Gastroesophageal sphincter (tissue), 3 donors: ENCODE results near the gene FGGY.

Experiments used
- POLR2AphosphoS5 ChIP-seq: sonication (generic); formaldehyde crosslinking; IDR thresholded peaks from one replicate; pipeline ENCODE4 v1.6.1; 2017; ENCODE audit warnings: antibody characterized with exemption
- TF ChIP-seq, protein P1 (sequence below), 4 experiments: fragments of 200-600 bp in 2 of 4; fragments of 450-650 bp in 2 of 4; sonication (generic) in 1 of 4; IDR thresholded peaks; one replicate each; pipeline ENCODE4 v1.5.1; 2017 to 2019; ENCODE audit warnings: antibody characterized with exemption in 4 of 4, mild to moderate bottlenecking in 2 of 4, moderate library complexity in 2 of 4

DNA sequence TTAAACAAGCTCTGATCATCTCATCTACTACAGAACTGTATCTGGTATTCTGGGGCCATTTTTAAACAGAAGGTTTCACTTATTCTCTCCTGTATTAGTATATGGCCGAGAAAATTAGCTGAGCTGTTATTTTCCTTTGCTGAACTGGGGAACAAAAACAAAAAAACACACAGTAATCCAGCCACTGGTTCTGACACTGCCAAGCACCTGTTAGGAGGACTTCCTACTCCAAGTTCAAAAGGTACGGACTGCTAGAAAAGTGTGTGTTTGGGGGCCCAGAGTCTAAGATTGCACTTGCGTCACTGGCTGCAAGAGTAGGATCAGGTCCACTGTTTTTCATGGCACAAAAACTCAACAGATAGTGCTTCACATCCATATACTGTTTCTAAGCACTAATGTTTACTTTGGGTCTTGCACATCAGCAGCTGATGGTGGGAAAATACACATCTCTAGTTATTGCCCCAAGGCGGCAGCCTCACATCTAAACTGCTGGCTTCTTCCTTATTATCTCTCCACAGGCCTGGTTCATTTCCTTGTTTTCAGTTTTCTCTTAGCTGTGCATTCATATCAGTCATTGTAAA lies 226.1 kb downstream of the FGGY start:
- no peak for TF ChIP-seq POLR2AphosphoS5
- TF ChIP-seq, protein P1, sequence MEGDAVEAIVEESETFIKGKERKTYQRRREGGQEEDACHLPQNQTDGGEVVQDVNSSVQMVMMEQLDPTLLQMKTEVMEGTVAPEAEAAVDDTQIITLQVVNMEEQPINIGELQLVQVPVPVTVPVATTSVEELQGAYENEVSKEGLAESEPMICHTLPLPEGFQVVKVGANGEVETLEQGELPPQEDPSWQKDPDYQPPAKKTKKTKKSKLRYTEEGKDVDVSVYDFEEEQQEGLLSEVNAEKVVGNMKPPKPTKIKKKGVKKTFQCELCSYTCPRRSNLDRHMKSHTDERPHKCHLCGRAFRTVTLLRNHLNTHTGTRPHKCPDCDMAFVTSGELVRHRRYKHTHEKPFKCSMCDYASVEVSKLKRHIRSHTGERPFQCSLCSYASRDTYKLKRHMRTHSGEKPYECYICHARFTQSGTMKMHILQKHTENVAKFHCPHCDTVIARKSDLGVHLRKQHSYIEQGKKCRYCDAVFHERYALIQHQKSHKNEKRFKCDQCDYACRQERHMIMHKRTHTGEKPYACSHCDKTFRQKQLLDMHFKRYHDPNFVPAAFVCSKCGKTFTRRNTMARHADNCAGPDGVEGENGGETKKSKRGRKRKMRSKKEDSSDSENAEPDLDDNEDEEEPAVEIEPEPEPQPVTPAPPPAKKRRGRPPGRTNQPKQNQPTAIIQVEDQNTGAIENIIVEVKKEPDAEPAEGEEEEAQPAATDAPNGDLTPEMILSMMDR (IDR thresholded peaks at IDR 0.05) = no peak
